Kidney epithelial cell (primary cell): ENCODE measurements around the gene ACVRL1. TPM values are rescaled to one million over a fixed set of nuclear protein-coding genes. Genes with fewer than 3 reads are reported as not detected.

ENCODE experiments used
- DNase-seq: peaks from one replicate; pipeline ENCODE4 v3.0.0-alpha.2; 2010; ENCODE audit warnings: low read depth
- H3K27me3 ChIP-seq: 2 replicates; pipeline ENCODE4 v1.6.0; 2011; ENCODE audit warnings: low read length; ENCODE audit not compliant: control insufficient read depth, insufficient read depth
- H3K36me3 ChIP-seq: 2 replicates; pipeline ENCODE4 v1.5.1; 2011; ENCODE audit warnings: low read length; ENCODE audit not compliant: control insufficient read depth, insufficient read depth
- H3K4me3 ChIP-seq: 2 replicates; pipeline ENCODE4 v1.5.1; 2011; ENCODE audit warnings: low read depth, mild to moderate bottlenecking, control low read depth, low read length
- total RNA-seq: library from RNA; depleted of rRNA; stranded (reverse); fragments of >200 nt; gene quantifications from 2 replicates; pipeline ENCODE4 v1.2.3, GENCODE V29; 2015
- TF ChIP-seq, protein P1 (sequence below): IDR thresholded peaks from 2 replicates; pipeline ENCODE4 v1.5.1; 2011; ENCODE audit warnings: mild to moderate bottlenecking, moderate library complexity, low read length, control low read depth, inconsistent platforms; ENCODE audit not compliant: insufficient read depth, poor library complexity, severe bottlenecking

ACVRL1 gene
- 4.7 and 9.7 TPM in 2 replicates for total RNA-seq

DNA sequence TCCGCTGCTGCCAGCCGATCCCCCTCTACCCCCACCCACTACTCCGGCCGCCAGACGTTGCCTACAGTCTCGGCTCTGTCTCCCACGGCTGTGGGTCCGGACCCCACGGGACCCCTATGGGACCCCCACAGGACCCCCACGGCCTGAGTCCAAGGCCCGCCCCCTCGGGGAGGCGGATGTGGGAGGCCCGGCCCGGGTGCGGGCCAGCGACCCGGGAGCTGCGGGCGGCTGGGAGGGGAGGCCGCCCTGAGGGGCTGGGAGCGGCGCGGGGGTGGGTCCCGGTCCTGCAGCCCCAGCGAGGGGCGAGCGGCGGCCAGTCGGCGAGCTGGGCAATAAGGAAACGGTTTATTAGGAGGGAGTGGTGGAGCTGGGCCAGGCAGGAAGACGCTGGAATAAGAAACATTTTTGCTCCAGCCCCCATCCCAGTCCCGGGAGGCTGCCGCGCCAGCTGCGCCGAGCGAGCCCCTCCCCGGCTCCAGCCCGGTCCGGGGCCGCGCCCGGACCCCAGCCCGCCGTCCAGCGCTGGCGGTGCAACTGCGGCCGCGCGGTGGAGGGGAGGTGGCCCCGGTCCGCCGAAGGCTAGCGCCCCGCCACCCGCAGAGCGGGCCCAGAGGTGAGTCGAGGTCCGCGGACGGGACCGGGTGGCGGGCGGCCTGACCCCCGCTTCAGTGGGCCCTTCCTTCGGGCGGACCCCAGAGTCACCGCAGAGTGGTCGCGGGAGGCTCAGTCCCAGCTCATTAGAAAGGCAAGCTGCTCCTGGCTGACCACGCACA is at the start of gene ACVRL1:
ACVRL1 (plus strand) TSS at position 422 of the 773 bp plus-strand sequence. CDS start 4,971 bp downstream, outside the sequence.
- Histone ChIP-seq H3K36me3 (no peaks in the 10 kb centered on the region), H3K27me3 (peaks cover 6% of the 10 kb centered on the region), H3K4me3 (peak within 1 kb of the TSS; percentile 35)
- DNase-seq = no peak
- TF ChIP-seq, protein P1, sequence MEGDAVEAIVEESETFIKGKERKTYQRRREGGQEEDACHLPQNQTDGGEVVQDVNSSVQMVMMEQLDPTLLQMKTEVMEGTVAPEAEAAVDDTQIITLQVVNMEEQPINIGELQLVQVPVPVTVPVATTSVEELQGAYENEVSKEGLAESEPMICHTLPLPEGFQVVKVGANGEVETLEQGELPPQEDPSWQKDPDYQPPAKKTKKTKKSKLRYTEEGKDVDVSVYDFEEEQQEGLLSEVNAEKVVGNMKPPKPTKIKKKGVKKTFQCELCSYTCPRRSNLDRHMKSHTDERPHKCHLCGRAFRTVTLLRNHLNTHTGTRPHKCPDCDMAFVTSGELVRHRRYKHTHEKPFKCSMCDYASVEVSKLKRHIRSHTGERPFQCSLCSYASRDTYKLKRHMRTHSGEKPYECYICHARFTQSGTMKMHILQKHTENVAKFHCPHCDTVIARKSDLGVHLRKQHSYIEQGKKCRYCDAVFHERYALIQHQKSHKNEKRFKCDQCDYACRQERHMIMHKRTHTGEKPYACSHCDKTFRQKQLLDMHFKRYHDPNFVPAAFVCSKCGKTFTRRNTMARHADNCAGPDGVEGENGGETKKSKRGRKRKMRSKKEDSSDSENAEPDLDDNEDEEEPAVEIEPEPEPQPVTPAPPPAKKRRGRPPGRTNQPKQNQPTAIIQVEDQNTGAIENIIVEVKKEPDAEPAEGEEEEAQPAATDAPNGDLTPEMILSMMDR = no peak

DNA sequence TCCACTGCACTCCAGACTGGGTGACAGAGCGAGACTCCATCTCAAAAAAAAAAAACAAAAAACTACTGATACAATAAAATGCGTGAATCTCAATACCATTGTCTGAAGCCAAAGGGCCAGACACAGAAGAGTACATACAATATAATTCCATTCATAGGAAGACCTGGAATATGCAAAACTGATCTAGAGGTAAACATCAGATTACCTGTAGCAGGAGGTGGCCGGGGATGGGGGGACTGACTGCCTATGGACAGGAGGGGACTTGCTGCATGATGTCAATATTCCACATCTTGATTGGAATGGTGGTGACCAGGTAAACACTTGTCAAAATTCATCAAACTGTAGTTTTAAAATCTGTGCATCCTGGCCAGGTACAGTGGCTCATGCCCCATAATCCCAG is 46.3 kb upstream of the ACVRL1 start:
- Histone ChIP-seq H3K4me3 (no peak overlapping the region), H3K36me3 (no peaks in the 10 kb centered on the region), H3K27me3 (no peaks in the 10 kb centered on the region)
- TF ChIP-seq, protein P1 = no peak
- no peak for DNase-seq

DNA sequence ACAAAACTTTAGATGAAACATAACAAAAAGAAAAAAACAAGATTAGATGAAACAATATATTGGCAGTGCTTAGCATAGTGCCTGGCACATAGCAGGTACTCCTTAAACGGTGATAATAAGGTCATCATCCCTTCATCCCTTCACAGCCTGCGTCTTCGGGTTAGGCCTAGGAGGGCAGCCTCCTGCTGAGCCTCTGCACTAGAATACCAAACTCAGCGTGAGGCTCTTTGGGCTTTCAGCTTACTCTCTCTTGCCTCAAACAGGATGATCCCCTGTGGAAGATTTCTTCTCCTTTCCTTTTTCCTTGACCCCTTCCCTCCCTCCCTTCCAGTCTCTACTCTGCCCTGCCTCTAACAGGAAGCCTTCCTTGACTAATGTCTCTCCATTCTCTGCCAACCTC is 44.4 kb upstream of the ACVRL1 start:
- TF ChIP-seq, protein P1 = no peak
- no peak for DNase-seq
- Histone ChIP-seq H3K27me3 (no peaks in the 10 kb centered on the region), H3K36me3 (no peaks in the 10 kb centered on the region), H3K4me3 (no peak overlapping the region)

DNA sequence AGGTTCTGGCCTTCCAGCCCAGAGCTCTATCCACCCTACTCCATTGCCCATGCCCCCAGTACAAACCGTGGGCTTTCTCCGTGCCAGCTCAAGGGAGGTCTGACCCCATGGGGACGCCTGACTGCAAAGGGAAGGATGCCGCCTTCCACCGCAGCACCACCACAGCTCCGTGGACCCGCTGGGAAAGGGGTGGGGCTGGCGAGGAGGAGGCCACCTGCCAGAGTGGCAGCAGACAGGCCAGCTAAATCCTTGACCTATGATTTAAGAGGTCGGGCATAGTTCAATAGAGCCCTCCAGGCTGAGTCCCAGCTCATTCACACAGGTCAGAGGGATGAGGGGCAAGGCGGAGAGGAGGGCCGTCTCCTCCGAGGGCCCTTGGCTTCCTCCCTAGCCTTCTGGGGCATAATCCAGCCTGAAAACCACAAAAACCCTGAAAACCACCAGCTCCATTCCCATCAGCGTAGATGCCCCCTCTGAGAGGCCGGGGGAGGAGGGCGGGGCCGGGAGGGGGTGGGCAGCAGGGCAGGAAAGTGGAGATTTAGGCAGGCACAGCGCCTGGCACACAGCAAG is 43.9 kb upstream of the ACVRL1 start:
- DNase-seq = no peak
- TF ChIP-seq, protein P1 = no peak
- Histone ChIP-seq H3K4me3 (peak overlapping the region; percentile 8), H3K27me3 (no peaks in the 10 kb centered on the region), H3K36me3 (no peaks in the 10 kb centered on the region)

DNA sequence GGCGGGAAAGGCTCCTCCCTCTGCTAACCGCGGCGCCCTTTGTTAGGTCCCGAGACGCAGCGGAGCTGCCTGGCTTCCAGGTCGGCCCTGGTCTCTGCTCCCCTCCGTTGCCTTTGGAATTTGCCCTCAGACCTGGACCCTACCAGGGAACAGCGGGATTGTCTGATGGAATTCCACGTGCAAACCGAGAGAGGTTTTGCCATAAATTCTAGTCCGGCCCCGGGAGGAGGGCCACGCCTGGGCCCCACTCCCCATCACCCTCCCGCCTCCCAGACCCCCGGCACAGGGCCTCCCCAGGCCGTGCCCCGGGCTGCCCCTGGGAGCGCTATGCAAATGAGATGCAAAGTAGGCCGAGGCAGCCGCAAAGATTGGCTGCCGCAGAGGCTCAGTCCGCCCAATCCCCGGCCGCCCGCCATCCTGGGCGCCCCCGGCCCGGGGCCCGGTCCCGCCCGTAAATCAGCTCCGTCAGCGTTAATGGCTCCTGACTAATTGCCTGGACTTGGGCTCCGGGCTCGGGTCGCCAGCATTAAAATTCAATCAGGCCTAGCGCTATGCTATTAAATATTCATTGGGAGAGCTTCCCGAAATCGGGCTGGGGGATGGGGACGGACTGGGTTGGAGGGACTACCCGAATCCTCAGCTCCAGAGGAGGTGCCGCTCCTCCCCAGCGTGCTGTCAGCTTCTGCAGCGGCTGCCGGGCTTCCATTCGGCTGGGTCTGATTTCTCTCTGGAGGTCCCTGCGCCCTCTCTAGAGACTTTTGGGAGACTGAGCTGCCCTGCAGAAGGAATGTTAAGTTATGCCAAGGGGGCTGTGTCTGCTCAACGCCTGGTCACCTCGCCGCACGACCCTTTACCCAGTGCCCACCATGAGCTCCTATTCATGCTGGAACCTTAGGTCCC is 43.1 kb upstream of the ACVRL1 start:
- Histone ChIP-seq H3K4me3 (peak overlapping the region; percentile 8), H3K36me3 (no peaks in the 10 kb centered on the region), H3K27me3 (no peaks in the 10 kb centered on the region)
- TF ChIP-seq, protein P1 = no peak
- DNase-seq = no peak
